Right renal pelvis (tissue), 4 donors: Measurements from ENCODE around the gene OGG1. TPM values are rescaled to one million over a fixed set of nuclear protein-coding genes. Genes with fewer than 3 reads are reported as not detected.

ENCODE experiments used
- DNase-seq, 4 donors: peaks; one replicate each; pipeline ENCODE4 v3.0.0-alpha.2; 2013; ENCODE audit warnings: low read depth in 4 of 4, low spot score in 3 of 4, missing footprints in 1 of 4
- polyA plus RNA-seq, 4 donors: library from polyadenylated mRNA; unstranded; fragments of 120-200 nt; gene quantifications; one replicate each; pipeline ENCODE4 v1.2.1, GENCODE V29; 2013; ENCODE audit not compliant: insufficient read length in 4 of 4

OGG1 gene
- 10 to 100 TPM; 47.6 to 61.9 (median 56.1) TPM for polyA plus RNA-seq

- peak; percentile 88 to 96 (median 96) for DNase-seq
These were observed at the start of gene OGG1 for GRCh38 chr3:9749645-9750555. OGG1 (plus strand) TSS chr3:9749952; CDS start chr3:9750287, 335 bp downstream.

GRCh38 chr3:9700536-9700935, 49.2 kb upstream of the OGG1 start:
- no peak for DNase-seq

GRCh38 chr3:9701006-9701405, 48.7 kb upstream of the OGG1 start:
- no peak for DNase-seq

- DNase-seq: no peak
These were observed 48.0 kb upstream of the OGG1 start for GRCh38 chr3:9701711-9702110.

- DNase-seq: no peak
These were observed 46.5 kb upstream of the OGG1 start for GRCh38 chr3:9703240-9703639.

- DNase-seq: no peak
These were observed 45.9 kb upstream of the OGG1 start, which contains the start of gene CPNE9 for GRCh38 chr3:9703736-9704346. CPNE9 (plus strand) TSS chr3:9703833; CDS start chr3:9703997, 164 bp downstream.

- peak; percentile 18 to 41 (median 26) for DNase-seq
These were observed 45.1 kb upstream of the OGG1 start for GRCh38 chr3:9704347-9705322.

GRCh38 chr3:9710174-9710739, 39.5 kb upstream of the OGG1 start:
- DNase-seq: no peak

- DNase-seq: no peak
These were observed 37.3 kb upstream of the OGG1 start for GRCh38 chr3:9712415-9712814.

- no peak for DNase-seq
These were observed 36.6 kb upstream of the OGG1 start for GRCh38 chr3:9713142-9713541.

- no peak for DNase-seq
These were observed 34.6 kb upstream of the OGG1 start for GRCh38 chr3:9715136-9715535.

- DNase-seq: peak in 3 of 4 donors; percentile 13 to 24 (median 14)
These were observed 33.9 kb upstream of the OGG1 start for GRCh38 chr3:9715764-9716437.

GRCh38 chr3:9716801-9717555, 32.8 kb upstream of the OGG1 start:
- no peak for DNase-seq

GRCh38 chr3:9717563-9717962, 32.2 kb upstream of the OGG1 start:
- DNase-seq: no peak

GRCh38 chr3:9718118-9718517, 31.6 kb upstream of the OGG1 start:
- no peak for DNase-seq

GRCh38 chr3:9721015-9721699, 28.6 kb upstream of the OGG1 start:
- DNase-seq: no peak

- DNase-seq: no peak
These were observed 28.1 kb upstream of the OGG1 start for GRCh38 chr3:9721700-9722060.

GRCh38 chr3:9725775-9726515, 23.8 kb upstream of the OGG1 start:
- no peak for DNase-seq
